Germinal center (tissue), 1 donor: Measurements from ENCODE around the gene LTC4S.
"Not testable (repeated sequence)": the region's sequence is repeated elsewhere in the genome, so short reads cannot be mapped to it uniquely, and the experiment has no call there.

Experiments
- DNase-seq: peaks from one replicate; pipeline ENCODE4 v3.0.0; 2012; ENCODE audit warnings: mixed read lengths, low spot score

LTC4S gene, protein sequence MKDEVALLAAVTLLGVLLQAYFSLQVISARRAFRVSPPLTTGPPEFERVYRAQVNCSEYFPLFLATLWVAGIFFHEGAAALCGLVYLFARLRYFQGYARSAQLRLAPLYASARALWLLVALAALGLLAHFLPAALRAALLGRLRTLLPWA

DNA sequence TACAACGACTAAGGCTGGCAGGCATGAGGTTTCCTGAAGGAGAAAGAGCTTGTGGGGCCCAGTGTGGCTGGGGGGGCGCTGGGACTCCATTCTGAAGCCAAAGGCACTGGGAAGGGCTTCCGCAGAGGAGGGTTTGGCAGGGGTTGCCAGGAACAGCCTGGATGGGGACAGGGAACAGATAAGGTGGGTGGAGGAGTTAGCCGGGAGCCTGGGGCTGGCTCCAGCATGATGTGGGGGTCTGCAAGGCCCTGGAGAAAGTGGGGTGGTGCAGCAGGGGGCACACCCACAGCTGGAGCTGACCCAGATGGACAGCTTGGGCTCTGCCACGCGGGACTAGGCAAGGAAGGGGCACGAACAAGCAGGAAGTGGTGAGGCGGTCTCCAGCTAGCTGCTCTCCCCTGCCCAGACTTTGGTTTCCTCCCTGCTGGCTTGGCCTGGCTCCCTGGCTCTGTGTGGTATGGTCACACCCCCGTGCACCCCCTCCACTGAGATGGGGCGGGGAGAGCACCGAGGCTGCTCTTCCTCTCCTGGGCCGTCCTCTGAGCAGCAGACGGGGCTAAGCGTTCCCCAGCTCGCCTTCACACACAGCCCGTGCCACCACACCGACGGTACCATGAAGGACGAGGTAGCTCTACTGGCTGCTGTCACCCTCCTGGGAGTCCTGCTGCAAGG is at the start of gene LTC4S:
Gene LTC4S (plus strand): TSS at position 519 of the 672 bp plus-strand sequence. CDS start 95 bp downstream, at position 614.
- DNase-seq: no peak

DNA sequence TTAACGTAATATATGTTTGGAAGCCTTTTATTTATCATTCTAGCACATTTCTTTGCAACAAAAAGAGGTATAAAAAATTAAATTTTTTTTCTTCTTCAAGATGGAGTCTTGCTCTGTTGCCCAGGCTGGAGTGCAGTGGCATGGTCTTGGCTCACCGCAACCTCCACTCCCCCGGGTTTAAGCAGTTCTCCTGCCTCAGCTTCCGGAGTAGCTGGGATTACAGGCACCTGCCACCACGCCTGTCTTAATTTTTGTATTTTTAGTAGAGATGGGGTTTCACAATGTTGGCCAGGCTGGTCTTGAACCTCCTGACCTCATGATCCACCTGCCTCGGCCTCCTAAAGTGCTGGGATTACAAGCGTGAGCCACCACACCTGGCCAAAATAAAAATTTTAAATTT is 49.7 kb upstream of the LTC4S start:
- DNase-seq: not testable (repeated sequence)

DNA sequence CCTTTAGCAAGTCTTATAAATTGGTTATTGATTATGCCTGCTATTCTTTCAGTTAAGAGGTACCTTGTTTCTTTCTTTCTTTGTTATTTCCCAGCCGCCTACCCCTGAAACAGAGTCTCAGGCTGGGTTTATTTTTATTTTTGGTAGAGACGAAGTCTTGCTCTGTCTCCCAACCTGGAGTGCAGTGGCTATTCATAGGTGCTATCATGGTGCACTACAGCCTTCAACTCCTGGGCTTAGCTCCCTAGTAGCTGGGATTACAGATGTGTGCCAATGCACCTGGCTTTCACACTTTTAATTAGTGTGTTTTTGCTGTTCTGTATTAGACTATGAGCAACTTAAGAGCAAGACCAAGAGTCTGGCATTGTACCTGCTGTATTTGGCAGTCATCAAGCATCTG is 46.9 kb upstream of the LTC4S start:
- DNase-seq: no peak

DNA sequence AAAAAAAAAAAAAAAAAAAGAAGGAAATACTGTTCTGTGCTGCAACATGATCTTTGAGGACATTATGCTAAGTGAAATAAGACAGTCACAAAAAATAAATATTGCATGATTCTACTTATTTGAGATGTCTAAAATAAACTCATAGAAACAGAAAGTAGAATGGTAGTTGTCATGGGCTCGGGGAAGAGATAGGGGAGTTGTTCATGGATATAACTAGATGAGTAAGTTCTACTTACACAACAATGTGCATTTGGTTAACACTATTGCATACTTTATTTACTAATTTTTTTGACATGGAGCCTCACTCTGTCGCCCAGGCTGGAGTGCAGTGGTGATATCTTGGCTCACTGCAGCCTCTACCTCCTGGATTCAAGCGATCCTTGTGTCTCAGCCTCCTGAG is 46.0 kb upstream of the LTC4S start:
- DNase-seq: no peak

DNA sequence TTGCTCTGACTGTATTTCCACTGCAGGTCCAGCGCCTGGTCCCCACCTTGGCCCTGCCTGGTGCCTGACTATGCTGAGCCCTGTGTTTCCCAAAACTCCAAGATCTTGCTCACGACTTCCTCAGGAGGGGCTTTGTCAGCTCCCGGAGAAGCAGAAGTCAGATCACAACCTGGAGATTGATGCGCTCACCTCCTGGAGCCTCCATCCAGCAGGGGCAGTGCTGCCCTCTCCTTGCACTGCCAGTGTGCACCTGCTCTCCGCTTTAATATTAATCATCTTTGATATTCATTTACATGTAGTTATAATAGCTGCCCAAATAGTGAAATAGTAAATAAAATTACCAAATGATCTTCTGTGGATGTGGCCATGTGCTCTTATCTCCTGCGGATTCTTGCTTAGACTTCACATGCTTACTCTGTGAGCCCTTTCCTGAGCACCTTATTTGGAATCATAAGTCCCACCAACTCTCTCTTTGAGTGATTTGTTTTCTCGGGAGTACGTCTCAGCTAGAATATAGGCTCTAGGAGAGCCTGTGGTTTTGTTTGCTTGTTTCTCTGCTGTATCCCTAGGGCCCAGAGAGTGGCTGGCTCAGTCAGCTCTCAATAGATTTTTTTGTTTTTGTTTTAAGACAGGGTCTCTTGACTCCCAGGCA is 43.8 kb upstream of the LTC4S start:
- no peak for DNase-seq

DNA sequence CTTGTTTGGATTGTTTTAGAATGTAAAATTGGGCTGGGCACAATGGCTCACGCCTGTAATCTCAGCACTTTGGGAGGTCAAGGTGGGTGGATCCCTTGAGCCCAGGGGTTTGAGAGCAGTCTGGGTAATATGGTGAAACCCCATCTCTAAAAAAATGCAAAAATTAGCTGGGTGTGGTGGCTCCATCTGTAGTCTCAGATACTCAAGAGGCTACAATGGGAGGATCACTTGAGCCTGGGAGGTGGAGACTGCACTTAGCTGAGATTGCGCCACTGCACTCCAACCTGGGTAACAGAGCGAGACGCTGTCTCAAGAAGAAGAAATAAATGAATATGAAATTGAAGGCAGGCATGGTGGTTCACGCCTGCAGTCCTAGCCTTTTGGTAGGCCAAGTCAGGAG is 39.8 kb upstream of the LTC4S start:
- no peak for DNase-seq

DNA sequence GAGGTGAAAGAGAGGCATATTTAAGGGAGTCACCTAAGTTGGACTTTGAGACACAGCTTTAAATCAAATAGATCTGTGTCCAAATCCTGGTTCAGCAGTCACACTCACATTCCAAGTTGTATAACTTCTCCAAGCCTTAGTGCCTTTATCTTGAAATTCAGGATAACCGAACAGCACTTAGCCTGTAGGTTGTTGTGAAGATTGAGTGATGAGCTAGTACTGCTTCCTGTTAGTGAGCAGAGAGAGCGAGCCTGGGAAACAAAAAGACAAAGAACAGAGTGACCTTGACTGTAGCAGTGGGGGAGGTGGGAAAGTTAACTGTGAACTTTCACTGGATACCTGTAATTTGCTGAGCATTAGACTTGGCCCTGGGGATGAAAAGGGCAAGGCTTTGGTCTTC is 38.8 kb upstream of the LTC4S start:
- no peak for DNase-seq

DNA sequence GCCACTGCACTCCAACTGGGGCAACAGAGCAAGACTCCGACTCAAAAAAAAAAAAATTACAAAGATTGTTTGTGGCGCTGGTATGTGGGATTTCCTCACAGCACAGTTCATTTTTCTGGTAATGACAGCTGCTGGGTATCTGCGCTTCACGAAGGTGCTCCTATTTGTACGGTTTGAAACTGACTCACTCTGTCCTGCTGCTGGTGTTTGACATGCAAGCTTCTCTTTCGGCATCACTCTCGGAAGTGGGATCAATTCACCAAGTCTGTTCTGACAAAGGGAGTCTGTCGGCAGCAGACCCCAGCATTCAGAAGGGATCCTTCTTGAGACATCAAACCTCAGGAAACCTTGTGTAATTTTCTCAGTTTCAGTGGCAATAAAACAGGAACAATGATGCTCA is 34.8 kb upstream of the LTC4S start:
- DNase-seq: no peak

DNA sequence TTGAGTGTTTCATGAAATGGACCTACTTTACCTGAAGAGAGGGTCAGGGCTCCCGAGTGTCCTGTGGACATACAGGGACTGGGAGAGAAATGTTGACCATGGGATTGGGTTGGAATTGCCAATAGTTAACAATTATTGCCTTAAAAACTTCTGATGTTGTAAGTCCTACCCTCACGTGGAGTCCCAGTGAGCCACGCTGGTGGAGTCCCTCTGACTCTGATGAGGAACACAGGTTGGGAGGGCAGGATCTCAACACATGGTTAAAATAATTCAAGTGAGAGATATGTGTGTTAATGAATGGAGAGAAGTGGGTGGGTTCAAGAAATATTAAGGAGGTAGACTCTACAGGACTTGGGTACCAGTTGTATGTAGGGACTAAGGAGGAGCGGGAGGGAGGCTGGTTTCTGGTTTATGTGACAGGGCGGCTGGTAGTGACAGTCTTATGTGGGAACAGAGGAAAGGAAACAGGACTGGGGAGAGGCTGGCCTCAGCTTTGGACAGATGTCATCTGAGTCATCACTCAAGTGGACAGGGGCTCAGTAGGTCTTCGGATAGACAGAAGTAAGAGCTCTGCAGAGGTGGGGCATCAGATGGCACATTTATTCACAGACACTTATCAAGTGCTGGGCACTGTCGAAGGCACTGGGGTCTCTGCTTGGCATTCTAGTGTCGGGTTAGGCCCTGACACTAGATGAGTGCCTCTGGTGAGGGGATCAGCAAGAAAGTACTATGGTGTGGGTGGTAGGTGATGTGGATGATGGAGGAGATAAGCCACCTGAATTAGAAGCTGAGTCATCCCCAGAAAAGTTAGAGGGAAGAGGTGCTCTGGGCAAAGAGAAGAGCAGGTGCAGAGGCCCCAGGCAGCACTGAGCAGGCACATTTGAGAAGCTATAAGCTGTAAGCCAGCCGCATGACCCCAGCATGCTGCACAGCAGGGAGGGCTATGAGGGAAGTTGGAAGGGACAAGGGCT is 33.9 kb upstream of the LTC4S start:
- no peak for DNase-seq

DNA sequence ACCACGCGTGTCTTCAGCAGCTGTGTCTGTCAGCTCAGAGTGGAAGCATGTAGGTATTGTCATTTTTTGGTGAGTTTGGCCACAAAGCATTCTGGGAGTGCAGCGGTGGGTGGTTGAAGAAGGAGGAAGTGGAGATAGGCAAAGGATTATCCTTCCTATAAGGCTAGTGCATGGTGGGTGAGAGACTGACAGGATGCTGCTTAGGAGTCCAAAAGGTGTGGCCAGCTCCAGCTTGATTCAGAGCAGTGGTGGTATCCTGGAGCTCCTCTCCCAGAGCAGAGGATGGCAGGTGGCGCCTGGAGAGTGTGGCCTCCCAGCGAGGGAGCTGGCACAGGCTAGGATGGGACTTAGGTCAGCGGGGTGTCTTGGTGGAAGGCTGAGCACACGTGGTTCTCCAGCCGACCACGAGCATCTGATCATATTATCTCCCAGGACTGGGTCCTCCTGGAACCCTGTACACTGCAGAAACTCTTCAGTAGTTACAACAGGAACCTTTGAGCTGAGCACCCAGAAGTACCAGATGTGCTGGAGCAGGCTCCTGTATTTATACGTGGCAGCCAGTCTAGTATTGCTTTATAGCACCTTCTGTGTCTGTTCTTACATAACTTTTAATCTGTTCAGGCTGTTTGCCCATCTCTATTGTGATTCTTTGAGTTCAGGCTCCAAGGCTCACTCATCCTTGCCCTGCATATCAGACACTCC is 31.6 kb upstream of the LTC4S start:
- DNase-seq: peak; percentile 37

DNA sequence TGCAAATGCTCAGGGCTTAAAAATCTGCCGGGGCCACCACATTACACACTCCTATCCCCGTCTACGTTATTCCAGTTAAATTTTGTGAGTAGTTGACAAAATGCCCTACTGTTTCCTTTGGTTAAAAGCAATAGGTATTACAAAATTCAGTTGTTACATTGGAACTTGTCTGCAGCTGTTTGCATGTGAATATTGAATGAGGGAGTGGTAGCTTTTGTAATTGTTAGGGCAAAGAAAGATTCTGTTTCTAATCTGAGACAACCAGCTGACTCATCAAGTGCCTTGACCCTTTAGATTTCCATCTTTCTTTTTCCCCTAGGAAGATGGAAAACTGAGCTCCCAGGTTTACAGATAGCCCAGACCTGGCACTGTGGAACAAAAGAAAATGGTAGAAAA is 31.0 kb upstream of the LTC4S start:
- DNase-seq: no peak

DNA sequence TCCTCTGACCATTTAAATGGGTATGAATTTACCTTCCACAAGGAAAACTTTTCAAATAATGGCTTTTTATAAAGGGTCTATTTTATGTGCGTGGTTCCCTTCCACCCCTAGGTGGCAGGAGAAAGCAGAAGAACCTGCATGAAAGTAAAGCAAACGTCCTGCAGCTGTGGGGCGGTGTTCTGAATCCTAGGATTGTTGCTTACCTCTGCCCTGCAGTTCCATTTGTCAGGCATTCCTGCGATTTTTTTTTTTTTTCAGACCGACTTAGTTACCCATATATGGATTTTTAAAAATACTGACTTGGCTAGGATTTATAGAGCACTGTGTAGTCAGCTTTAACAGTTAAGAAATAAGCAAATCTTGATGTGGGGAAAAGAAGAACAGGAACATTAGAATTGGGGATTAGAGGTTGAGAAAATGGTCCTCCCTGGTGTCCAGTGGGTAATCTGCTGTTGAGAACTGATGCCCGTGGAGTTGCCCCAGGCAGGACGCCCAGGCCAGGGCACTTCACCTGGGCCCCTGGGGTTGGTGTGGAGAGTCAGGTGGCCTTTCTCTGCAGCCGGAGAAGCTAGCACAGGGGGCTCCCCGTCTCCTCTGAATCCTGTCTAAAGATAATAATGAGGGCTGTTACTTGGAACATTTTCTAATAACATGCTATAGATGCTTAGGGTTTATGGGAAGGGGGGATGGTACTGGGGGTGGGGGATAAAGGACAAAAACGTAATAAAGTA is 30.4 kb upstream of the LTC4S start:
- DNase-seq: peak; percentile 70

DNA sequence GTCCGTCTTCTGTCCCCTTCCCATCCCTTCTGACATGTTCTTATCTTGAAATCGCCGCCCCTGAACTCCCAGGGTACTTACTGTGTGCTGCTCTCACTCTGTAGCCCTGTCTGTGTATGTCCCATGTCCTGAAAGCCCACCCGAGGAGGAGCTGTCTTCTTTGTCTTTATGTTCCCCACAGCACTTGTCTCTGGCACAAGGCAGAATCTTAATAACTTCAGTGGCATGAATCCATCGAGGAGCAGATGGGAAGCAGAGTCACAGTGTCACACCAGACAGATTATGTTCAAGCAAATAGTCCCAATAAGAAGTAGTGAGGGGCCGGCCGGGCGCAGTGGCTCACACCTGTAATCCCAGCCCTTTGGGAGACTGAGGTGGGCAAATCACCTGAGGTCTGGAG is 29.7 kb upstream of the LTC4S start:
- no peak for DNase-seq

DNA sequence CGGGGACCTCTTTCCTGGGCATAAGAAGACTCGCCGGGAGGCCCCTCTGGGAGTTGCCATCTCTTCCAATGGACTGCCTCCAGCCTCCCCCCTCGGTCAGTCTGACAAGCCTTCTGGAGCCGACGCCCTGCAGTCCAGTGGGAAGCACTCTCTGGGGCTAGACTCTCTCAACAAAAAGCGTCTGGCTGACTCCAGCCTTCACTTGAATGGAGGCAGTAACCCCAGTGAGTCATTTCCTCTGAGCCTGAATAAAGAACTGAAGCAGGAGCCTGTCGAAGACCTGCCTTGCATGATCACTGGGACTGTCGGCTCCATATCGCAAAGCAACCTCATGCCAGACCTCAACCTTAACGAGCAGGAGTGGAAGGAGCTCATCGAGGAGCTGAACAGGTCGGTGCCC is 28.4 kb upstream of the LTC4S start:
- no peak for DNase-seq

DNA sequence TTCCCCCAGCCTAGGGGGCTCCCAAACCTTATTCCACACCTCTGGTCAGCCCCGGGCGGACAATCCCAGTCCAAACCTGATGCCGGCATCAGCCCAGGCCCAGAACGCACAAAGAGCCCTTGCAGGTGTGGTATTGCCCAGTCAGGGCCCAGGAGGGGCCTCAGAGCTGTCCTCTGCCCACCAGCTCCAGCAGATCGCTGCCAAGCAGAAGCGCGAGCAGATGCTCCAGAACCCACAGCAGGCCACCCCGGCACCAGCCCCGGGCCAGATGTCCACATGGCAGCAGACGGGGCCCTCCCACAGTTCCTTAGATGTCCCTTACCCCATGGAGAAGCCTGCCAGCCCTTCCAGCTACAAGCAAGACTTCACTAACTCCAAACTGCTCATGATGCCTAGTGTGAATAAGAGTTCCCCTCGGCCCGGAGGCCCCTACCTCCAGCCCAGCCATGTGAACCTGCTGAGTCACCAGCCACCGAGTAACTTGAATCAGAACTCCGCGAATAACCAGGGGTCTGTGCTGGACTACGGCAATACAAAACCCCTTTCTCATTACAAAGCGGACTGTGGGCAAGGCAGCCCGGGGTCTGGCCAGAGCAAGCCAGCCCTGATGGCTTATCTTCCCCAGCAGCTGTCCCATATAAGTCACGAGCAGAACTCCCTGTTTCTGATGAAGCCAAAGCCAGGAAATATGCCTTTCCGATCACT is 27.6 kb upstream of the LTC4S start:
- DNase-seq: no peak

DNA sequence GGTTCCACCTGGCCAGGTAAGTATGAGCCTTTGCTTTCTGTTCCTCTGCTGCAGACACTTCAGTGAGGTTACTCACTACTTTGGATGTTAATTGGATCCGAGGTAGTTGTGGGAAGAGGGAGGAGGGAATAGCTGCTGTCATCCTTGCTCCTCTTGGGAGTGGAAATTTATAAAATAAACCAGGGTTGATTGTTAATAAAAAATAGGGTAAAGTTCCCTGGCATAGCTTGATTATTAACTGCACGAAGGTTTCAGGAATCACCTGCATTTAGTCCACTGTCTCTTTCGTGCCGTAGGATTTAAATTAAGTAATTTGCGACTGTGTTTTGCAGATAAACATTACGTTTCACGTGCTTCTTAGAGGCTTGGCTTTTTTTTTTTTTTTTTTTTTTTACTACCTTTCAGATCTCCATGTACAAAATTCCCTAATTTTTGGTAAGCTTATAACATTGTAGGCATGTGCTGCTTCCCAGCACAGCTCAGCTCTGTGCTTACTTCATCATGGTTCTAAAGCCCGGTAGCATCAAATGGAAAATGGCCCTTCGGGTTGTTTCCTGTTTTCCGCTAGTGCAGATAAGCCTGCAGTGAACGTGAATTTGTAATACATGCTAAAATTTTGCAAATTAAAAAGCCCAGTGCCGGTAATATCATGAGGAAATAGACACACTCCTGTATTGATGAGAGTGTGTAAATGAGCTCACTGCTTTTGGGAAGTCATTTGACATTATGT is 26.9 kb upstream of the LTC4S start:
- DNase-seq: no peak

DNA sequence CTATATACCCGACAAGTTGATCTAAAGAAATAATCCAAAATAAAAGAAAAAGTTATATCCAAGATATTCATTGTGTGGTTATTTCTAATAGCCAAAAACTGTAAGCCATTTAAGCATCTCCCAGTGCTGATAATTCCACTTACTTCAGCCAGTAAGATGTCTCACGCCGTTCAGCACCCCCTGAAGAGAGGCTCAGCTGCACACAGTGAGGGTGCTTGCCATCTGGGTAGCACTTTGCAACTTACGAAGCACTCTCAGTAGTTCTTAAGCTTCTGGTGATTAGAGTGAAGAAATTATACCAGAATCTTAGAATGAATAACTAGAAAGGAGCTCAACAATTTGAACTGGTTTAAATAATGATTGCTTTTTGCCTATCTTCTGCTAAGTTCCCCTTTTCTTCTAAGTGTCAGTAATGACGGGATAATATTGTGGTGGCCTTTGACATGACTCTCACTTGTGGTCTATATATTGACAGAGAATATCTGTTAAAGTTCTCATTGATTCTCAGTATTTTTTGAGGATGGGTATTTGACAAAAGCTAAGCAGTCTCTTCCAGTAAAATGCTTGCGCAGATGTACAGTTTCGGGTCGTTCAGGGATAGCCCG is 26.2 kb upstream of the LTC4S start:
- no peak for DNase-seq

DNA sequence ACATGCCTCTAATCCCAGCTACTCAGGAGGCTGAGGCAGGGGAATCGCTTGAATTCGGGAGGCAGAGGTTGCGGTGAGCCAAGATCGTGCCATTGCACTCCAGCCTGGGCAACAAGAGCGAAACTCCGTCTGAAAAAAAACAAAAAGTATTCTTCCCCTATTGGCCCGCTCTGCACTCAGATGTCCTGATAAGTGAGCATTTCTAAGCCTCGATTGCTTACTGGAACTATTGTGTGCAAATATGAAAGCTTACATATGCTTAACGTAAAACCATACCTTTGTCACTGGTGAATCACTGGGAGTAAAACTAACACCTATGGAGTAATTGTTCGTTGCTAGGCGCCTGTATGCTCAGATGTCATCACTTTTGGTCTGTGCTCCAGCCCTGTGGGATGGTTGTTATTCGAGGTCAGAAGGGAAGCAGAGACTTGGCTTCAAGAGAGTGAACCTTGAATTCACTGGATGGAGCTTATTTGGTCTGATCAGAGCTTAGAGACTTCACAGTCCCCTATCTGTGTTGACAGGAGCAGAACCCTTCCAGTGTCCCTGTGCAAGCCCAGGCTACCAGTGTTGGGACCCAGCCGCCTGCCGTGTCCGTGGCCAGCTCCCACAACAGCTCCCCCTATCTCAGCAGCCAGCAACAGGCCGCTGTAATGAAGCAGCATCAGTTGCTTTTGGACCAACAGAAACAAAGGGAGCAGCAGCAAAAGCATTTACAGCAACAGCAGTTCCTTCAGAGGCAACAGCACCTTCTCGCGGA is 25.3 kb upstream of the LTC4S start:
- no peak for DNase-seq

DNA sequence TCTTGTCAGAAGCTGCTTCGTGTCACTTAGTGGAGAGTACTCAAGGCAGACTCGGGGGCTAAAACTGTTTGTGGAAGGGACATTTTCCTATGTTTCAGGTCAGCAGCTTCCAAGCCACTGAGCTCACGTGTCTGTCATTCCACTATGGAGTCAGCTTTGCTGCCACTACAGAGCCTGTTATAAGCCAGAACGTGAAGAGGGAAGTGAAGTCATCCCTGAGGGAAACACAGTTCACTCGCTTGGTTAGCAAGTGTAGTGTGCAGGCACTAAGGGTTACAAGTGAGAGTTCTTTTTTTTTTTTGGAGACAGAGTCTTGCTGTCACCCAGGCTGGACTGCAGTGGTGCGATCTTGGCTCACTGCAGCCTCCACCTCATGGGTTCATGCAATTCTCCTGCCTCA is 24.5 kb upstream of the LTC4S start:
- DNase-seq: no peak
